Measurements from ENCODE around the gene SRBD1. TPM values are rescaled to one million over a fixed set of nuclear protein-coding genes. Genes with fewer than 3 reads are reported as not detected.

Gene SRBD1
- total RNA-seq, 2 donors from 2014 or later, result 11.8 to 14.4 TPM

DNA sequence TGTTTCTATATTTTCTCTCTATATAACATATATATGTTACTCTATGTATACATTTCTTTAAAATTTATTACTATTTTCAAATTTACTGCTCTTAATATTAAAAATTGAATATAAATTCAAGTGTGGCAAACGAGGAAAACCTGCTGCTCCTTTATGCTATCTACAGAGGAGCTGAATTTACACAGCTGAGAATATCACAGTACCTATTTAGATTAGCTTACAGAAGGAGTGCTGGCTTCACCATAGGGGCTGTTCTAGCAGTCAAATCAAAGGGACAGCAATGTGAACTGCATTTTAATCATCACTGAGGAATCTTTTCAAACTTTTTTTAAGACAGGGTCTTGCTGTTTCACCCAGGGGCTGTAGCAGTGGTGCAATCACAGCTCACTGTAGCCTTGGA, 213.8 kb downstream of the SRBD1 start:
- H3K4me1 ChIP-seq, result no peaks in the 10 kb centered on the region
- DNase-seq, result no peak
- H3K27ac ChIP-seq, result no peak overlapping the region
- TF ChIP-seq, protein P1, sequence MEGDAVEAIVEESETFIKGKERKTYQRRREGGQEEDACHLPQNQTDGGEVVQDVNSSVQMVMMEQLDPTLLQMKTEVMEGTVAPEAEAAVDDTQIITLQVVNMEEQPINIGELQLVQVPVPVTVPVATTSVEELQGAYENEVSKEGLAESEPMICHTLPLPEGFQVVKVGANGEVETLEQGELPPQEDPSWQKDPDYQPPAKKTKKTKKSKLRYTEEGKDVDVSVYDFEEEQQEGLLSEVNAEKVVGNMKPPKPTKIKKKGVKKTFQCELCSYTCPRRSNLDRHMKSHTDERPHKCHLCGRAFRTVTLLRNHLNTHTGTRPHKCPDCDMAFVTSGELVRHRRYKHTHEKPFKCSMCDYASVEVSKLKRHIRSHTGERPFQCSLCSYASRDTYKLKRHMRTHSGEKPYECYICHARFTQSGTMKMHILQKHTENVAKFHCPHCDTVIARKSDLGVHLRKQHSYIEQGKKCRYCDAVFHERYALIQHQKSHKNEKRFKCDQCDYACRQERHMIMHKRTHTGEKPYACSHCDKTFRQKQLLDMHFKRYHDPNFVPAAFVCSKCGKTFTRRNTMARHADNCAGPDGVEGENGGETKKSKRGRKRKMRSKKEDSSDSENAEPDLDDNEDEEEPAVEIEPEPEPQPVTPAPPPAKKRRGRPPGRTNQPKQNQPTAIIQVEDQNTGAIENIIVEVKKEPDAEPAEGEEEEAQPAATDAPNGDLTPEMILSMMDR (IDR thresholded peaks at IDR 0.05), result no peak
- H3K9me3 ChIP-seq, result no peaks in the 10 kb centered on the region
- intact Hi-C loops (cut with DNase I), result no loop called here
- H3K9ac ChIP-seq (ENCODE audit: low read depth in 2 of 2, low read length in 2 of 2), result no peak overlapping the region
- H3K4me3 ChIP-seq, result no peak overlapping the region
- no peaks in the 10 kb centered on the region for H3K27me3 ChIP-seq
- no peaks in the 10 kb centered on the region for H3K36me3 ChIP-seq

DNA sequence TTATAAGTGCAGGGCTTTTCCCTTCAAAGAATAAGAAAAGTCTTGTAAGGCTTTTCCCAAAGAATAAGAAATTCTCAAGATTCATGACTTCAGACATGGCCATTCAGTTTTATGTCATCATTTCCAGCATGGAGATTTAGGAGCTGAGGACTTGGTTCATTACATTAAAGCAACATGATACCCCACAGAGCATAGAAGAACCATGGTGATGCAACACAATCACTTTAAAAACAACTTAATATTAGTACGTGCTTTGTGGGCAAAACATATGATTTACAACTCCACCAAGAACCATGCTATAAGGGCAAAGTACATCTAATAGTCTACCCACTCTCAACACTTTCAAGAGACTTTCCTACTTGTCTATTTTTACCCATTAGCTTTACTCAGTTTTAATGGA, 214.4 kb downstream of the SRBD1 start:
- no peak overlapping the region for H3K4me3 ChIP-seq
- intact Hi-C loops (cut with DNase I), result no loop called here
- H3K4me1 ChIP-seq, result no peaks in the 10 kb centered on the region
- H3K27ac ChIP-seq, result no peak overlapping the region
- H3K9me3 ChIP-seq, result no peaks in the 10 kb centered on the region
- no peak overlapping the region for H3K9ac ChIP-seq (ENCODE audit: low read depth in 2 of 2, low read length in 2 of 2)
- no peaks in the 10 kb centered on the region for H3K36me3 ChIP-seq
- TF ChIP-seq, protein P1 (IDR thresholded peaks at IDR 0.05), result no peak
- no peaks in the 10 kb centered on the region for H3K27me3 ChIP-seq
- DNase-seq, result no peak

DNA sequence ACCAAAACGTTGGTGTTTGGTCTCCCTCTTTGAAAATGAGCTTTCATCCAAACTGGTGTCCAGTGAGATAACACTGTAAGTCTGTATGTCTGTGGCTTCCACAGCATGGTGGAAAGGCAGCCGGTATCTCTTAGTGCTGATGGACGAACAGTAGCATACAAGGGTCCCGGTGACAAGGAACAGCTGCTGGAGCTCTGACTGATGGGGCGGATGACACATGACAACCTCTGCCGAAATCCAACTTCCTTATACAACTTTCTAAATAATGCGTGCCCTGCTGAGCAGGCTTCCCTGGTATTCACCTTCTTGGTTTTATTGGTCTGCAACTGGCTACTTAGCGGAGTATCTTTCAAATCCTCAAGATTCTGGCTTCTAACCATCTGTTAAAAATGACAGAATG, 216.2 kb downstream of the SRBD1 start:
- Histone ChIP-seq H3K4me3 (no peak overlapping the region), H3K9me3 (no peaks in the 10 kb centered on the region), H3K9ac (ENCODE audit: low read depth in 2 of 2, low read length in 2 of 2) (no peak overlapping the region), H3K27ac (no peak overlapping the region), H3K36me3 (no peaks in the 10 kb centered on the region), H3K4me1 (no peaks in the 10 kb centered on the region), H3K27me3 (no peaks in the 10 kb centered on the region)
- DNase-seq, result no peak
- TF ChIP-seq, protein P1 (IDR thresholded peaks at IDR 0.05), result no peak
- intact Hi-C loops (cut with DNase I), result no loop called here

DNA sequence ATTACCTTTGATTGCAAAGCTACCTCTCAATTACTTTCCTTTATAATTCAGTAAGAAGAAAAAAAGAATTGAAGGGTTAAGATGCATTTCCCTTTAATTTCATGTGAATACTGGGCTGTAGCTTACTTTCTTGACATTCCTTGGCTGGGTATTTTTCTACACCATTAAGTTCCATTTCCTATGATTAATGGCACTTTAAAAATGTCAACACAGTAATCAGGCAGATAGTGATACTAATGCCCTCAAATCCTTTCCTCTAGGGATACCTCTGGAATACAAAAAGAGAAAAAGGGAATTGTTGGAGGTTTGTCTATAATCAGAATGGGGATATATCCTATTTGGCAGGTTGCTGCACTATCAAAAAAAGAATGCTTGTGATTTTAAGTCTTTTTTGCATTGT, 216.9 kb downstream of the SRBD1 start:
- Histone ChIP-seq H3K9ac (ENCODE audit: low read depth in 2 of 2, low read length in 2 of 2) (no peak overlapping the region), H3K27ac (no peak overlapping the region), H3K36me3 (no peaks in the 10 kb centered on the region), H3K4me1 (no peaks in the 10 kb centered on the region), H3K4me3 (no peak overlapping the region), H3K9me3 (no peaks in the 10 kb centered on the region), H3K27me3 (no peaks in the 10 kb centered on the region)
- no peak for DNase-seq
- TF ChIP-seq, protein P1 (IDR thresholded peaks at IDR 0.05), result no peak
- intact Hi-C loops (cut with DNase I), result no loop called here

DNA sequence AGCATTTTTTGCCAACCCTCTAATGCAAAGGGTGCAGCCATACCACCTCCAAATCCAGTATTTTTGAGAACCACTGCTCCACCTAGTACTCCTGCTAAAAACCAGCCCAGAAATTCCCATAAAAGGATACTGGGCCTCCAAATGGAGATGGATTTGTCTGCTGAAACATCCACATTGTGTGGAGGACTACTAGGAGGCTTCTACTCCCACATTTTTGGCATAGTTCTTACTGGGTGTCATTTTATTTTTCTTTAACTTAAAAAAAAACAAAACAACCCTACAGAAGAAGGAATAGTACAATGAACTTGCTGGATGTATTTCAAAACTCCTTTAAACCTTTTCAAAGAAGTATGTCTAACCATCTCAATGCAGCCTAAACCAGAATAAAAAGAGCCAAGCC, 219.2 kb downstream of the SRBD1 start:
- intact Hi-C loops (cut with DNase I), result no loop called here
- no peaks in the 10 kb centered on the region for H3K9me3 ChIP-seq
- no peaks in the 10 kb centered on the region for H3K27me3 ChIP-seq
- no peak for DNase-seq
- H3K36me3 ChIP-seq, result no peaks in the 10 kb centered on the region
- TF ChIP-seq, protein P1 (IDR thresholded peaks at IDR 0.05), result no peak
- H3K9ac ChIP-seq (ENCODE audit: low read depth in 2 of 2, low read length in 2 of 2), result no peak overlapping the region
- H3K4me1 ChIP-seq, result no peaks in the 10 kb centered on the region
- no peak overlapping the region for H3K4me3 ChIP-seq
- no peak overlapping the region for H3K27ac ChIP-seq

DNA sequence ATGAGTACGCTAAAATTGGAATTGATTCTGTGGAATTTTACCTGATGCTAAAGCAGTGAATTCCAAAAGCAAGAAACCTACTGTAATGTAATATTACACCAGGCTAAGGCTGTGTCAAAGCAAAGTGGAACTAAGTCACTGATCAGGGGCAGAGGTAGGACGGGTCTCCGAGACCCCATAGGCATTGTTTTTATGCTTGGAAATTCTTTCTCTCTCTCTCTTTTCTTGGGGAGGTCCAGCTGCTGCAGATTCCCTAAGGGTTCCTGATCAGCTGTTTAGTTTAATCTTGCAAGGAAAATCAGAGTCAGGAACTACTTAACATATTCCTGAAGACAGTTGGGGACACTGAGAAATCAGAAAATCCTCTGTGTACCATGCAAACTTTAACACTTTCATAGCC, 220.2 kb downstream of the SRBD1 start:
- no peak for DNase-seq
- TF ChIP-seq, protein P1 (IDR thresholded peaks at IDR 0.05), result no peak
- intact Hi-C loops (cut with DNase I), result no loop called here
- H3K9me3 ChIP-seq, result no peaks in the 10 kb centered on the region
- H3K27ac ChIP-seq, result no peak overlapping the region
- H3K4me3 ChIP-seq, result no peak overlapping the region
- no peaks in the 10 kb centered on the region for H3K4me1 ChIP-seq
- no peak overlapping the region for H3K9ac ChIP-seq (ENCODE audit: low read depth in 2 of 2, low read length in 2 of 2)
- H3K27me3 ChIP-seq, result no peaks in the 10 kb centered on the region
- no peaks in the 10 kb centered on the region for H3K36me3 ChIP-seq
